ENCODE results near the gene JAM3.

- TF ChIP-seq CTCF (IDR thresholded peaks at IDR 0.05; ENCODE audit: low read length): no peak
- TF ChIP-seq EZH2 (optimal IDR thresholded peaks at IDR 0.05; ENCODE audit: low read depth, low read length): no peak
Observed at GRCh38 chr11:134199531-134199930, 130.7 kb downstream of the JAM3 start.
